GM12801 (cell line): Measurements from ENCODE around the gene ZNF292.

Experiments used
- CTCF ChIP-seq: IDR thresholded peaks from one replicate; pipeline ENCODE4 v1.5.1; 2011; ENCODE audit warnings: control low read depth; ENCODE audit not compliant: insufficient read length; ENCODE audit errors: extremely low read depth

ZNF292 gene

GRCh38 chr6:87282743-87283142, 127.4 kb downstream of the ZNF292 start:
- TF ChIP-seq CTCF: no peak

- TF ChIP-seq CTCF: no peak
These were observed 128.1 kb downstream of the ZNF292 start for GRCh38 chr6:87283461-87283860.

GRCh38 chr6:87287251-87287650, 131.9 kb downstream of the ZNF292 start:
- TF ChIP-seq CTCF: no peak

GRCh38 chr6:87289571-87289970, 134.2 kb downstream of the ZNF292 start:
- TF ChIP-seq CTCF: no peak

GRCh38 chr6:87291883-87292282, 136.5 kb downstream of the ZNF292 start:
- TF ChIP-seq CTCF: no peak

- no peak for TF ChIP-seq CTCF
These were observed 138.2 kb downstream of the ZNF292 start for GRCh38 chr6:87293526-87293925.

GRCh38 chr6:87297119-87297518, 141.8 kb downstream of the ZNF292 start:
- no peak for TF ChIP-seq CTCF

- TF ChIP-seq CTCF: no peak
These were observed 153.6 kb downstream of the ZNF292 start for GRCh38 chr6:87308970-87309369.
